Eye (tissue), 1 donor: Measurements from ENCODE around the gene MED29.

Experiments
- DNase-seq: peaks from one replicate; pipeline ENCODE4 v3.0.0-alpha.2; 2015

Gene MED29

DNA sequence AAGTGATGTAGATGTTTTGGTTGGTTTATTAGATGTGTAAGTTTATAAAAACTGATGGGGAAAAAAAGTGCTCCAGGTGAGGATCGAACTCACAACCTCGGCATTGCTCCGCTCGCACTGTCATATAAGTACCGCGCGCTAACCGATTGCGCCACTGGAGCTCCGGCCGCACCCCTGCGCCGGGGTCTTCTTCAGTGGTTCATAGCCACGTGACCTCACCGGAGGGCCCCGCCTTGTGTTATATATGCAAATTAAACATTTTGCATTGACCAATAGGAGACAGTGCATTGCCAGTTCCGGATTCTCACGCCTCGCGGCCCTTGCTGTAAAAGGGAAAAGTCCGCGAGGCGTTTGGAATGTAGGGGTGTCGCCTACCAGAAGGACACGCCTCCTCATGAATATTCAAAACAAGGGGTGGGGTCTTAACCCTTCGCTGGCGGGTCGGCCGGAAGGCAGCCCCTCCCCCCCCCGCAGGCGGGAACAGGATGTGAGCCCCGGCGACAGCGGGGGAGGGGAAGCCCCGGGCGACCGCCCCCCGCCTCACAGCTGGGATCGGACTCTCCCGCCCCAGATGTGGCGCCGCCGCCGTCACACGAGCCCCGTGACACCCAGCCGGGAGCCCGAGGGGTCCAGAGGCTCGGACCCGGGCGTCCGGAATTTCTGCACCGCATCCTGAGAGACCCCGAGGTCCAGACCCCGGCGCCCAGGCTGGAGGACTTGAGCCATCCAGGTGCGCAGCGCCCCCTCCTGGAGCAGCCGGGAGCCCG lies 21.1 kb downstream of the MED29 start, which contains the start of gene PLEKHG2:
Gene PLEKHG2, plus strand, starts transcription at position 570 of the 767 bp plus-strand sequence. CDS start 1,418 bp downstream, outside the sequence.
- peak; percentile 99 for DNase-seq

- no peak for DNase-seq
These were observed 21.7 kb downstream of the MED29 start for GRCh38 chr19:39412867-39413271.

DNA sequence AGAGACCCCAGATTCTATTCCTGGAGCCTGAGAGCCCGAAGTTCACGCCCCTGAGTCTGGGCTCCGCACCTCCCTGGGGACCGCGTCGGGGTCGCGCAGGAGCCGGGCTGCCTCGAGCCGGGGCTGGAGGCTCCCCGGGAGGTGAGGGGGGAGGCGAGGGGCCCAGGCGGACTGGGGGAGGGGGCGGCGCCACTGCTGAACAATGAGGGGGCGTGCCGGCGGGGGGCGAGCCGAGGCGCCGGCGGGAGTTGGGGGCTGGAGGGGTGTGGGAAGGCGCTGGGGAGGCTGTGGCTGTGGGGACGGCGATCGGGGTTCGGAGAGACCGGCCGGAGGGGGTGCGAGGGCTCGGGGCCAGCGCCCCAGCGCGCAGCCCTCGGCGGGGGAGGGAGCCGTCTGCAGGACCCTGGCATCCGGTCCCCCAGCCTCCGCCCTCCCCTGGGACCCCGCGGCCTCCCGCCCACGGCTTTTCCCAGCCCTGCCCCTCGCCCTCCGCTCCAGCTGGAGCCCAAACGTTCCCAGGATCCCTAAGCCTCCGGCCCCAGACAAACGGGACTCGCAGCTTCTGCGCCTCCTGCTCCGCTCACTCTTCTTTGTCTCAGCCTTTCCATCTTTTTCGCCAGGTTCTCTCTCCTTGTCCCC lies 22.2 kb downstream of the MED29 start:
- peak; percentile 90 for DNase-seq

DNA sequence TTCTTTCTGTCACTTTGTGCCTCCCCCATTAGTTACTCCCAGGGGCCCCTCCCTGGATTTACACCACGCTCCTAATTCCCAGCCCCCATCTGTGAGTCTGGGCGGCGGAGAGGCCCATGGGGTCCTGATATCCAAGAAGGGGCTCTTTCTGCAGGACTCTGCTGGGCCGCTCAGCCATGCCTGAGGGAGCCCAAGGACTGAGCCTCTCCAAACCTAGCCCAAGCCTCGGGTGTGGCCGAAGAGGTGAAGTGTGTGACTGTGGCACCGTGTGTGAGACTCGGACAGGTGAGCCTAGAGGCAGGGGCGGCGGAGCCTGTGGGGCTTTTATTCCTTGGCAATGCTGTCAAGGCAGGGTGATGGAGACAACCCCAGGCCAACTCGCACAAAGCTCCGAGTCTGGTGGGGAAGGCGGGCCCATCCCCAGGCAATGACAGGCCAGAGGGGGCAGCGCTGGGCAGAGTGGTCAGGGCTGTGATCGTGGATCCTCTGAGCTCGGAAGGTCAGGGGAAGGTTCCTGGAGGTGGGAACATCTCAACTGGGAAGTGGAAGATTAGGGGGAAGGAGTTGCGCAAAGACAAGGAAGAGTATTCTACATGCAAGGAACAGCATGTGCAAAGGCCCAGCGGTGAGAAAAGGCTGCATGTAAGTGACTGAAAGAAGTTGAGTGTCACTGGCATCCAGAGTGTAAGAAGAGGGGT lies 22.9 kb downstream of the MED29 start:
- DNase-seq: no peak

GRCh38 chr19:39415111-39416046 lies 24.2 kb downstream of the MED29 start:
- DNase-seq: no peak

DNA sequence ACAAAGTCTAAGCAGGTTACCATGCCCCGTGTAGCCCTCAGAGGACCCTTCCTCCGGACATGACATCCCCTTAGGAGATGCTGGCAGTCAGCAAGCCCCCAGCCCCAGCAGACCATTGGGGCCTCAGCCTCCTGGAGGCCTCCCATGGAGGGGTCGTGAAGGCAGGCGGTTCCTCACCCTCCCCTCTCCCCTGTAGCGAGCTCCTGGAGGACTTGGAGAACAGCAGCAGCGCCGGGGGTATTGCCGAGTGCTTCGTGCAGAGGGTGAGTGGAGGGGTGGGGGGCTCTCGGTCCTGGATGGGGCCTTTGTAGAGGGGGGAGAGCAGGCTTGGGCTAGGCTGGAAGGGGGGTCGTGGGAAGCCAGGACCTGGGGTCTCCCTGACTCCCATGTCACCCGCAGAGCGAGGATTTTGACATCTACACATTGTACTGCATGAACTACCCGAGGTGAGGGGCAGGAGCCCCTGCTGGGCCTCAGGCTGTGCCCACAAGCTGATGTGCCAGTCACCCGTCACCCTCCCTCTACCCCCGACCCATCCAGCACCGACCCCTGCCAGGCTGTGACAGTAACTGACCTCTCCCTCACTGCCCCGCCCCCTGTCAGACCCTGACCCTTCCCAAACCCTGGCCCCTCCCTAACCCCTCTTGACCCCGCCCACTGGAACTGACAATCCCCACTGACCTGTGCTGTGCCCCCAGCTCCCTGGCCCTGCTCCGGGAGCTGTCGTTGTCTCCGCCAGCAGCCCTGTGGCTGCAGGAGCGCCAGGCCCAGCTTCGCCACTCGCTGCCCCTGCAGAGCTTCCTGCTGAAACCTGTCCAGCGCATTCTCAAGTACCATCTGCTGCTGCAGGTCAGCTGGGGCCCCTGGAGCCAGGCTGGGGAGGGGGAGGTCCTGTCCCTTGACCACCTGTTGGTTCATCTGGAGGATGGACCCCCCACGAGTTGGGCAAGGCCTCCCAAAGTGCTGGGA lies 25.3 kb downstream of the MED29 start:
- no peak for DNase-seq

DNA sequence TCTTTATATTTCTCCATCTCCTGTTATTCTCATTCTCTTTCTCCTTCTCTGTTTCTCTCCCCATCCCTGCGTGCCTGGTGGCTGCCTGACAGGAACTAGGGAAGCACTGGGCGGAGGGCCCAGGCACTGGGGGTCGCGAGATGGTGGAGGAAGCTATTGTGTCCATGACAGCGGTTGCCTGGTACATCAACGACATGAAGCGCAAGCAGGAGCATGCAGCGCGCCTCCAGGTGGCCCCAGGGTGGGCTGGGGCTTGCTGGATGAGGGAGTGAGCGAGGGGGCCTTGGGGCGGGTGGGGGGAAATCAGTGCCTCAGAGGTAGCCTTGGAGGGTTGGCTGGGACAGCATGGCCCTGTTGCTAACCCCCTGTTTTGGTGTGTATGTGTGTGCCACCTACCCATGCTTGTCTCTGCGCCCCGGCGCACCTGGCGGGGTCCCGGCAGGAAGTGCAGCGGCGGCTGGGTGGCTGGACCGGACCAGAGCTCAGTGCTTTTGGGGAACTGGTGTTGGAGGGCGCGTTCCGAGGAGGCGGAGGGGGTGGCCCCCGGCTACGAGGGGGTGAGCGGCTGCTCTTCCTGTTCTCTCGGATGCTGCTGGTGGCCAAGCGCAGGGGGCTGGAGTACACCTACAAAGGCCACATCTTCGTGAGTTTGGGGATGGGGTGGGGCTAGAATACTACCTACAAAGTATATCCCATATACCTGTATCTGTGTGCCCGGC lies 26.4 kb downstream of the MED29 start:
- no peak for DNase-seq

GRCh38 chr19:39419003-39419402 lies 27.8 kb downstream of the MED29 start:
- DNase-seq: no peak

GRCh38 chr19:39420769-39421168 lies 29.6 kb downstream of the MED29 start:
- DNase-seq: no peak

- DNase-seq: no peak
These were observed 30.8 kb downstream of the MED29 start for GRCh38 chr19:39422020-39422419.

GRCh38 chr19:39423258-39424086 lies 32.3 kb downstream of the MED29 start:
- DNase-seq: no peak

DNA sequence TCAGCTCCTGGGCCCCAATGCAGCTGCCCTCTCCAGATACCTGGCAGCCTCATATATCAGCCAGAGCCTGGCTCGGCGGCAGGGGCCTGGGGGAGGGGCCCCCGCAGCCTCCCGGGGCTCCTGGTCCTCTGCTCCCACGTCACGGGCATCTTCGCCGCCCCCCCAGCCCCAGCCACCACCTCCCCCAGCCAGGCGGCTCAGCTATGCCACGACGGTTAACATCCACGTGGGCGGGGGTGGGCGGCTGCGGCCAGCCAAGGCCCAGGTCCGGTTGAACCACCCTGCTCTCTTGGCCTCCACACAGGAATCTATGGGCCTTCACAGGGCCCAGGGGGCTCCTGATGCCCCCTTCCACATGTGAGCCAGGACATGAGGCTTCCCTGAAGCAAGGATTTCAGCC lies 33.8 kb downstream of the MED29 start:
- no peak for DNase-seq

DNA sequence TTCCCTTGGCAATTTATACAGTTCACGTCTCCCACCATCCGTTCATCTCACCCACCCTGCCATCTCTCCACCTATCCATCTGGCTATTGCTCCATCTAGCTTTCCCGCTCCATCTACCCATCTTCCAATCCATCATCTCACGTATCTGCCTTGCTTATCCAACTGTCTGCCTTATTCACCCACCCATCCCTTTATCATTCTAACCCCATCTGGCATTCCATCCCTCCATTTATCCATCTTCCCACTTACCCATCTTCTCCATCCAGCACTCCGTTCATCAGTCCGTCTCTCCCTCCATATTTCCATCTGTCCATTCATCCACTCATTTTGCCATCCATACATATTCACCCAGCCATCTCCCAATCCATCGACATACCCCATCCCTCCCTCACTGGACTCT lies 34.6 kb downstream of the MED29 start:
- DNase-seq: no peak

DNA sequence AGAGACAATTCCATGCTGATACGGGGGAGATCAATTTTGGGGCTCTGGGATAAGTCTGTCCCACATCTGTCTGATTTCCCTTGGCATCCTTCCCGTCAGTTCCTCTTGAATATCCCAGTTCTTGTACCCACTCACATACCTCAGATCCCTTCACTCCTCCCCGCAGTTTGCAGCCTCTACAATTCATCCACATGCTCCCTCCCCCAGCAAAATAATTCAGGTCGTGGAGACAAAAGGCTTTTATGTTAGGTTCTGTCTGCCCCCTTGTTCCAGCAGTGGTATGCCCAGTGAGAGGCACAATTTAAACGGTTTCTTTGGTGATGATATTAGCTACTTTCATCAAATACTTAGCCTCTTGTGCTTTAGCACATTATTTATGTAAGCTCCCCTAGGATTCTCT lies 35.0 kb downstream of the MED29 start:
- no peak for DNase-seq

DNA sequence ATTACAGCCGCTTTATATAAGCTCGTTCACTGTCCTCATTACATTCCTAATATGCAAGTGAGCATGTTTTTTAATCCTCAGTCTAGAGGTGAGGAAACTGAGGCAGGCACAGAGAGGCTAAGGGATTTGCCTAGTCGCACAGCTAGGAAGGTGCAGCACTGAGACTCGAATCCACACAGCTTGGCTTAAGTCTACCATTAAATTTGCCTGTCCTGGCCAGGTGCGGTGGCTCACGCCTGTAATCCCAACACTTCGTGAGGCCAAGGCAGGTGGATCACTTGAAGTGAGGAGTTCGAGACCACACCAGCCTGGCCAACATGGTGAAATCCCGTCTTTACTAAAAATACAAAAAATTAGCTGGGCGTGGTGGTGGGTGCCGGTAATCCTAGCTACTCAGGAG lies 36.5 kb downstream of the MED29 start:
- no peak for DNase-seq

DNA sequence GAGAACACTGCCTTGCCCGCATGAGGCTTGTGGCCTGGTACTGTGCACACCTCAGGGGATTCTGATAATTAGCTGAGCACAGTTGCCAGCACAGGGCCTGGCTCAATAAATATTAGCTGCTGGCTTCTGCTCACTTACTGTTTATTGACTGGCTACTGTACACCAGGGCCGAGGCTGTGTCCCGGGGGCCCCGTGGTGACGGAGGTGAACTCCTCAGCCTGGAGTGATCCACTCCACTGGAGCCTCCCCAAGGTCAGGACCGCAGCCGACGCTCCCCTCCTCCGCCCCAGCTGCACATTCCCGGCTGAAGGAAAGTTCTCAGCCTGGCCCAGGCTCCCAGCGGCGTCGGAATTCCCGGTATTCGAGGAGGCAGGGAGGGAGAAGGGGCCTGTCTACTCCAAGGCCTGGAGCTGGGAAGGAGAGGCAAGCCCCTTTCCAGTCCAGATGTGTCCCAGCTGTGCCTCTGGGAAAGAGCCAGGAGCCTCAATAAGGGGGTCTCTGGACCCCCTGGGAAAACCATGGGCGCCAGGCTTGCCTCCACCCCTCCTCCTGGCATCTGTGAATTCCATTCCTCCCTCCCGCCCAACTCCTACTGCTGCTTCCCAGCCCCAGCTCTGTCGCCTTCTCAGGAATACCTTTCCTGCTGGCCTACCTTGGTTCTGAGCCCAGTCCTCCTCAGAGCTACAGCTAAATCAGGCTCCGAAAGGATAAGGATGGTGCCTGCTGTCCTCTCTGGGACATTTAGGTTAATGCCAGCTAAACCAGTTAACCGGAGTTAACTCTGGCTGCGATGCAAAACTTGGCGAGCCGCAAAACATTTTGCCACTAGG lies 37.3 kb downstream of the MED29 start:
- DNase-seq: peak; percentile 89

DNA sequence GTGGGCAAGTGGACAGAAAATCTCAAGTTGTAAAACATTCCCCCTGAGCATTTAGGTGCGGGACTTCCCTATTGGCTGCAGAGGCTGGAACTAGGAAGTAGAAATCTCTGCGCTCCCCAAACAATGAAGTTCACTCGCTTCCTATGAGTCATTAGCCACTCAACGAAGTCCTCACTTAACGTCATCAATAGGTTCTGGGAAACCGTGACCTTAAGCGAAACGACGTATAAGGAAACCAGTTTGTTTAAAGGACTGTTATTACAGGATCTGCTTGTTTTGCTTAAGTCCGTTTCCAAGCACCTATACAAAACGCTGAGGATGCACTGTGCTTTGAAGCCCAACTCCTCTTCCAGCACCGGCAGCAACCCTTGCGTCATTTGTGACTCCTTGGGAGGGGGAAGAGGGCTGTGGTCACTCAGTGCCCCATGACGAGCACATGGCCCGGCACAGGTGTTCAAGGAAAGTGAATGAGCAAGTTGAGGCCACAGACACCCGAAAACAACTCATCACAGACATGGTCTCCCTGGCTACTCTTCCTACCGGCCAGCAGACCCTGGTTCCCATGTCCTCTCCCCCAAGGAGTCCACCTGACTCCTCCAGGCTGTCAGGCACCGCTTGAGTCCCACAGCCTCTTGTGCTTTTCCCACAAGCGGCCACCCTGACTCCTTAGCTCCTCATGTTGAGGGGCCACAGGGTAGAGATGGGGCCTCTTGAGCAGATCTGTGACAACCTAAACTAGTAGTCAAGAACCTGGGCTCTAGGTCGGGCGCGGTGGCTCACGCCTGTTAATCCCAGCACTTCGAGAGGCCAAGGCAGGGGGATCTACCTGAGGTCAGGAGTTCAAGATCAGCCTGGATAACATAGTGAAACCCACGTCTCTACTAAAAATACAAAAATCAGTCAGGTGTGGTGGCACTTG lies 39.8 kb downstream of the MED29 start:
- peak; percentile 13 for DNase-seq

GRCh38 chr19:39432677-39433025 lies 41.5 kb downstream of the MED29 start:
- DNase-seq: no peak
